Hepatocyte (in vitro differentiated cells): ENCODE results near the gene CTNND2.

Experiments used
- EZH2 ChIP-seq: fragments of 200-600 bp; sonication (generic); IDR thresholded peaks from 2 replicates; pipeline ENCODE4 v1.6.1; 2016; ENCODE audit warnings: antibody characterized with exemption, mild to moderate bottlenecking, borderline replicate concordance
- TF ChIP-seq, protein P1 (sequence below): fragments of 200-600 bp; sonication (generic); IDR thresholded peaks from 2 replicates; pipeline ENCODE4 v1.5.1; 2016; ENCODE audit warnings: antibody characterized with exemption, mild to moderate bottlenecking; ENCODE audit not compliant: poor library complexity

- TF ChIP-seq, protein P1, sequence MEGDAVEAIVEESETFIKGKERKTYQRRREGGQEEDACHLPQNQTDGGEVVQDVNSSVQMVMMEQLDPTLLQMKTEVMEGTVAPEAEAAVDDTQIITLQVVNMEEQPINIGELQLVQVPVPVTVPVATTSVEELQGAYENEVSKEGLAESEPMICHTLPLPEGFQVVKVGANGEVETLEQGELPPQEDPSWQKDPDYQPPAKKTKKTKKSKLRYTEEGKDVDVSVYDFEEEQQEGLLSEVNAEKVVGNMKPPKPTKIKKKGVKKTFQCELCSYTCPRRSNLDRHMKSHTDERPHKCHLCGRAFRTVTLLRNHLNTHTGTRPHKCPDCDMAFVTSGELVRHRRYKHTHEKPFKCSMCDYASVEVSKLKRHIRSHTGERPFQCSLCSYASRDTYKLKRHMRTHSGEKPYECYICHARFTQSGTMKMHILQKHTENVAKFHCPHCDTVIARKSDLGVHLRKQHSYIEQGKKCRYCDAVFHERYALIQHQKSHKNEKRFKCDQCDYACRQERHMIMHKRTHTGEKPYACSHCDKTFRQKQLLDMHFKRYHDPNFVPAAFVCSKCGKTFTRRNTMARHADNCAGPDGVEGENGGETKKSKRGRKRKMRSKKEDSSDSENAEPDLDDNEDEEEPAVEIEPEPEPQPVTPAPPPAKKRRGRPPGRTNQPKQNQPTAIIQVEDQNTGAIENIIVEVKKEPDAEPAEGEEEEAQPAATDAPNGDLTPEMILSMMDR: no peak
- no peak for TF ChIP-seq EZH2
Measured at GRCh38 chr5:11378461-11378860, 525.8 kb downstream of the CTNND2 start.
